Stromal cell of bone marrow (primary cell): ENCODE results near the gene GALNT14.
A peak's percentile ranks its signal among the peaks of the same experiment; 100 is the strongest.
"Not testable (repeated sequence)": the region's sequence is repeated elsewhere in the genome, so short reads cannot be mapped to it uniquely, and the experiment has no call there.

Source experiments
- DNase-seq: peaks from one replicate; pipeline ENCODE4 v3.0.0-alpha.2; 2012; ENCODE audit warnings: low read depth

The GALNT14 gene, protein sequence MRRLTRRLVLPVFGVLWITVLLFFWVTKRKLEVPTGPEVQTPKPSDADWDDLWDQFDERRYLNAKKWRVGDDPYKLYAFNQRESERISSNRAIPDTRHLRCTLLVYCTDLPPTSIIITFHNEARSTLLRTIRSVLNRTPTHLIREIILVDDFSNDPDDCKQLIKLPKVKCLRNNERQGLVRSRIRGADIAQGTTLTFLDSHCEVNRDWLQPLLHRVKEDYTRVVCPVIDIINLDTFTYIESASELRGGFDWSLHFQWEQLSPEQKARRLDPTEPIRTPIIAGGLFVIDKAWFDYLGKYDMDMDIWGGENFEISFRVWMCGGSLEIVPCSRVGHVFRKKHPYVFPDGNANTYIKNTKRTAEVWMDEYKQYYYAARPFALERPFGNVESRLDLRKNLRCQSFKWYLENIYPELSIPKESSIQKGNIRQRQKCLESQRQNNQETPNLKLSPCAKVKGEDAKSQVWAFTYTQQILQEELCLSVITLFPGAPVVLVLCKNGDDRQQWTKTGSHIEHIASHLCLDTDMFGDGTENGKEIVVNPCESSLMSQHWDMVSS

DNA sequence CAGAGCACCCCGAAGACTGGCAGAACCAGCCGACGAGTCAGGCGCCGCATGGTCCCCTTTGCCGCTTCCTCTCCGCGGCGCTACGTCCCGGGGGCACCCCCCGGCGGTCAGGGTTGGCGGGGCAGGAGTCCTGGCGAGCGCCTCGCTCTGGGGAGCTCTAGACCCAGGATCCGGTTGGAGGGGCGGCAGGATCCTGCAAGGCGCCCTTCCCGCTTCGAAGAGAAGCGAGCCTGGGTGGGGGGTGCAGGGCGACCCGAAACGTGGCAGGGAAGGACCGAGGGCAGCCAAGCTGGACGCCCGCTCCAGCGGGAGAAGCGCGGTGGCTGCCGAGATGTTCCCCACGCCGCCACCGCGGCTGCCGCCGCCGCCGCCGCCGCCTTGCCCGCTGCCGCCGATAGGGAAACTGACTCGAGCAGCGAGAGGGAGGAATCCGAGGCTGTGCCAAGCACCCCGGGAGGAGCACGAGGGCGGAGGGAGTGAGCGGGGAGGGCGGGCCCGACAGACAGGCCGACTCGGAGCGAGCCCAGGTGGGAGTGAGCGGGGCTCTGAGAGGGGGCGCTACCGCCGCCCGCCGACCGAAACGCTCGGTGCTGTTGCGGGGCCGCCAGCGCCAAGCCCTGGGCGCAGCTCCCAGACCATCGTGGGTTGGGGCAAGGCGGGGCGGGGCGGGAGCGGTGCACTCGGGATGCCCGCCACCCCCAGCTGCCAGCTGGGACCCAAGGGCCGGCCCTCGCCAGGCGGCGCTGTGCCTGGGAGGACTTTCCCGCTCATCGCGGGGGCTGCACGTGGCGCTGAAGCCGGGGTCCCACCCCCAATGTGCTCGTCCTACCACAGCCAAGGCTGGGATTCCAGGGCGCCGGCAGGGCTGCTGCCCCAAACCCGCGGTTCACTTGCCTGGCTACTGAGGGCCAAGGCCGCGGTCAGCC lies at the start of gene GALNT14:
TSS of gene GALNT14 (minus strand) at position 404 of the 926 bp plus-strand sequence. CDS start at position 50, 354 bp downstream.
- no peak for DNase-seq

DNA sequence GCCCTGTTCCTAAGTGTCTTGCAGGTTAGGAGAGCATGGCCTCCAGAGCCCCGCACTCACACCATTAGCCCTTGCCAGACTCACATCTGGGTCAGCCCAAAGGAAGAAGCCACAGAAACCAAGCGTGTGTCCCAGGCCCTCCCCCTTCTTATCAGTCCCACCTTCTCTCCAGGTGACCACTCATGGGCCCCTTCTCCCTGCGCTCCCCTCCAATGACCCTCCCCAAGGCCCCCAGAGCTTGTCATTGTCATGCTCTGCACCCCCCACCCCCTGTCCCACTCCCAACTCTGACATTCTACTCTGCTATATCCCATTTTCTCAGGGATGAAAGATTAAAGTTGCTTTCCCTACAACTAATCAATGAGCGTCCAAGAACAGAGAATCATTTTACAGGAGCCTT lies 48.9 kb upstream of the GALNT14 start:
- no peak for DNase-seq

DNA sequence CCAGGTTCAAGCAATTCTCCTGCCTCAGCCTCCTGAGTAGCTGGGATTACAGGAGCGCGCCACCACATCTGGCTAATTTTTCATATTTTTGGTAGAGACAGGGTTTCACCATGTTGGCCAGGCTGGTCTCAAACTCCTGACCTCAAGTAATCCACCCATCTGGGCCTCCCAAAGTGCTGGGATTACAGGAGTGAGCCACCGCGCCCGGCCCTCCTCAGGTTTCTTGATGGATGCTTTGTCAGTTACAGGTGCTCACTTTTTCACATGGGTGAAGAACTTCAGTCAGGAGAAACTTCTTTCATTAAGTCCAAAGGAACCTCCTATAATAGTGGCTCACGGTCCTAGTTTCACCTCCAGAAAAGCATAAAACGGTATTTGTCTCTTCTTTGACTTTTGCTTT lies 45.7 kb upstream of the GALNT14 start:
- not testable (repeated sequence) for DNase-seq

DNA sequence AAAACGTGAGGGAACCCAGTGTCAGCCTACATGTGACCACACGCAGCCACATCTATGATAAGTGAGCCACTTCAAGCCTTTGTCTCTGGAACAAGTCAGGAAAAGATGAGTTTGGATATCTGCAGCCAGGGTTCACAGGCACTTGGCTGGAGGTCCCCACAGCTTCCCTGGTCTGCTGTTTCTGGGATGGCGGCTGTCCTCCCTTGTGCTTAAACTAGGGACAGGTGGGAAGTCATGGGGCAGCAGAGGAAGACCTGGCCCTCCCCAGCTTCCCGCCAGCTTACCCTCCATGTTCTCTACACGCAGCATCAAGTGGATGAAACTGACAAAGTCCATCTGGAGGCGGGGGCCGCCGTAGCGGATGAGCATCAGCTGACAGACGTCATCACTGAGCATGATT lies 38.5 kb upstream of the GALNT14 start:
- DNase-seq, result no peak

DNA sequence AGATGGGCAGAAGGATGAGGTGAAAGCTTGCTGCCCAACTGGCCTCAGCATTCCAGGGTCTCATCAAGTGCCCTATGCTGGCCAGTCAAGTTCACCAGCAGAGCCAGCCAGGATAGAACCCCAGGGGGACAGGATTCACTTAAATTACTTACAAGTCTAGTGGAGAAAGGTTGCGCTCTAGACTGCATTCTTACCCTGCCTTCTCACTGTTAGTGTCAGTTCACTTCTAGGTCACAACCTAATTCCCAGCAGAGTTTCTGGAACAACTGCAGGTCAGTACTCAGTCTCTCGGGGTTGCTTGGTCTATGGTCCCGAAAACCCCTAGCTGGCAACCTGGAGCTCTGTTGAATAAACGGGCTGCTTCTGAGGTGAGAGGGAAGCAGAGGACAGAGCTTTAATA lies 32.9 kb upstream of the GALNT14 start:
- no peak for DNase-seq

DNA sequence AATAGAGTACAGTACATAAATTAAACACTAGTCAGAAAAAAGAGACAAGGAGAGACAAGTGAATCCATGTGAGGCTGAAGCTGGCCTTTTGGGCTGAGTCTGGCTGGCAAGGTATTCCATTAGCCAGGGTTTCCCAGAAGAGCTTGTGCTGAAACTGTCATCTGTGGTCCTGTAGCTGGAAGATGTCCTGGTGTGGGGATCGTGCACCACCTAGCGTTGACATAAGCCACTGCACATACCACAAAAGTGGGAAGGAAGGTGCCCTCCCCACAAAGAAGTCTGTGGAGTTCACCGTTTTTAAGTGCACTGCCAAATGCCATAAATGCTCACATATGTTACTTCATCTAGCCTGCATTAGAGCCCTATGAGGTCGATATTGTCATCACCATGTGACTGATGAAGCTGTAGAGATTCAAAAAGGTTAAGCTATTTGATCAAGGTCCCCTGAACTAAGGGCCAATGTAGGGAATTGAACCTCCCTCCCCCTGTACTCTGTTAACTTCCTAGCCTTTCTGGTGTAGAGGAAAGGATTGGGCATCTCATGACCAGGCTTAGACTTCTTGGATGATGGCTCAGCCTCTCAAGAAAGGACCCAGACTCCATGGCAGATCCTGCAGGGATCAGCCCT lies 31.9 kb upstream of the GALNT14 start:
- DNase-seq, result peak; percentile 25

DNA sequence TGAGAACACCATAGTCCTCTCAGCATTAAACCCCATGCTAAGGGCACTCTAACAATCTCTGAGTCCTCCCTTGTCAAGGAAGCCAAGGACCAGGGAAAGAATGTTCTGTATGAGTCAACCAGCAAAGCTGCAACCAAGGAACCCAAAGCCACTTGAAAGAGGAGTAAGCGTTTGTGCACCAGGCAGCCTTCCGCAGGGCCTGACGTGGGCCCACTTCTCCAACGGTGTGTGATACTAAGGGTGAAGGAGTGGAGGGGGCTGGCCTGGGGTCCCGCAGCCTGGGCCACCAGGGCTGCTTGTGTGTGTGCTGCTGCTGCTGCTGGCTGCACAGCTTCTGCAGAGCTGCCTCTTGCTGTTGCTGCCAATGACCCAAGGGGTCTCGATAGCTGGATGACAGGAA lies 30.1 kb upstream of the GALNT14 start:
- DNase-seq, result no peak

DNA sequence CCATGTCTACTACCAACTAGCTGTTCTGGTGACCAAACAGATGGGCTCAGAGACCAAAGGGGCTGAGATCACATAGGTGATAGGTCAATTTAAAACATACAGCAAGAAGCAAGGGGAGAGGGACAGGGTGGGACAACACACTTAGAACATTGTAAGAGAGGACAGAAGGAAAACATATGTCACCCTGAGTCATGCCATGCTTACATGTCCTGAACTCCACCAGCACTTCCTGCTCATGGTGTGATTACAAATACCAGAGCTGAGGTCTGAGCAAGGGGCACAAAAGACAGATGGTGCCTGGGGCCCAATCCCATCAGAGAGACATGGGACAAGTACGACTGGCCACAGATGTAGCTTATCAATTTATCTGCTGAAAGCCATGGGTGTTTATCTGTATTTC lies 28.7 kb upstream of the GALNT14 start:
- DNase-seq, result no peak

DNA sequence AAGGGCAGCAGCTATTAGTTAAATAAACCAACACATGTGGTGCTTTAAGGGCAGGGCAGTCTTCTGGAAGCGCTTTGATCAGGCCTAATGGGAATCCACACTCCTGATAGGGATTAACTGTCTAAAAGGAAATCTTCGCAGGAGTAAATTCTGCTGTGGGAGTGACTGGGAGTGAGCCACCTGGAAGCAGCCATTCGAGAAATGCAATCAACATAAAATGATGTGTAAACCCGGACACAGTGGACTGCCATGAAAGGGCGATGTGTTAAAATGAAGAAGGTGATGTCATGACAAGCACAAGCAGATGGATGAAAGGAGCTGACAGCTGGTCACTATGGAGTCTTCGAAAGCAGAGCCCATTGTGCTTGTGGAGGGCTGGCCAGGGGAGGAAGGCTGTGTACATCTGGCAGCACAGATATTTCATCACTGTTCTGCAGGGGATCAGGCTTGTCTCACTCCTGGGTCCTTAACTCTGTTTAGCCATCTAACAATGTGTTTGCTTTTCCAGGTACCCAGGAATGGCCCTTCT lies 24.8 kb upstream of the GALNT14 start:
- DNase-seq, result no peak

DNA sequence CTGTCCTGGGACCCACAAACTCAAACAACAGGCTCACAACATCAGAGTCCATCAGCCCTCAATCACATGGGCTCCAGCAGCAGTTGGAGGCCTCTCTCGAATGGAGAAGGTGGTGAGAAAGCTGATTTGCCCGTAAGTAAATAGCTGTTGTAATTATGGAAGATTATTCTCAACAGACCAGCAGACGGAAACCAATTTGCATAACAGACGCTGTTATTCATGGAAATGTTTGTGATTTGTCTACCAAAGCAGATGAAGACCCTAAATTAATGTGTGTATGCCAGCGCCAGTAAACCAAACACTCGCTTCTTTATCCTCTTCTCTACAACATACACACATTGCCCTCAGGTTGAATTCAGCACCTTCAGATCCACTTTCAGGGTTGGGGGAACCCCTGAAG lies 23.4 kb upstream of the GALNT14 start:
- no peak for DNase-seq

DNA sequence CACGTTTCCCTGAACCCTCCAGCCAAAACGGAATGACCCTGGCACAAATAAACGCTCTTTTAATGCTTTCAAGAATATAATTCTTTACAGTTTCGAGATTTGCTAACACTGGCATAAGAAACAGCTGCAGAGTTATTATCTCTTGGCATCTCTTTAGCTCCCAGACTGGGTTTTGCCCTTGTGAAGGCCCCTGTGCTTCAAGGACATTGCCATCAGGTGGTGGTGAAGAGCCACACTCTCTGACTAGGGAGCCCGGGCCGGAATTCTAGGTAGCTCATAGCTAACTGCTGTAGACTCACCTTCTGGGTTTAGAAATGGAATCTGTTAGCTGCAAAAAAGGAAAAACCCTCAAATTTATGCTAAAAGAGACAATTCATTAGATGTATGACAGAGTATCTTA lies 13.3 kb upstream of the GALNT14 start:
- DNase-seq, result no peak

DNA sequence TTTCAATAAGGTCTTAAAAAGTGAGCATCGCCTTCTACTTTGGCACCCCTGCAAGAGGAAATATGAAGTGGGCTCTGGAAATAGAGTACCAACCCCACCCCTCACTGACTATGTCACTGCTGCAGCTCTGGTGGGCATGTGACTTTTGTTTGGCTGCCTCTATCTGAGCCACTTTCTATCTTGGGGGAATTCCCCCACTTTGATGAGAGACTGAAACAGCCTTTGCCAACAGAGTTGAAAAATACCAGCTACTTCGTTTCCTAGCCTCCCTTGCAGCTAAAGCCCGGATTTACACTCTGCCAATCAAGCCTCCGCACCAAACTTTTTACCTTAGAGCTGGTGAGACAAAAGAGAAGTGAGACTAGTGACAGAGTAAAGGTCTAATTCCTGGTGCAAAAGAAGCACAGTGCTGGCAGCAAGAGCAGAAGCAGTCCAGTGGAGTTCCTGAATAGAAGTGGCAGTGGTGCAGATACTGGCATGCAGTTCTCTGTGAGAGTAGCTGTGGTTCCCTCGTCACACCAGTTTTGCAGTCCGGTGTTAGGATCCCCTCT lies 12.0 kb upstream of the GALNT14 start:
- no peak for DNase-seq

DNA sequence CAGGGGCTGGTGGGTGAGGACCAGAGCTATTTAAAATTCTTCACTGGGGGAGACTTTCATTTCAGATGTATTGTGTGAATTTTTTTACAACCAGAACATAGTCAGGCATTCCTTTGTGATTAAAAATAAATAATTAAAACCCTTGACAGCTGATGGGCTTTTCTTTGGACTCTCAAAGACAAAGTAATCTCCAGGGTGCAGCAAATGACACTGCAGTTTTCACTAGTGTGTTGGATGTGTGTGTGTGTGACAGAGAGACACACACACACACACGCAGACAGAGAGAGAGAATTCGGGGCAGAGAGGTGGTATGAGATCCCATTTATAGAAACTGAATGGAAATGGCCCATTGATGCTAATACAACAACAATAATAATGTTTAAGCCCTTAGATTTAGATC lies 10.3 kb upstream of the GALNT14 start:
- DNase-seq, result no peak

DNA sequence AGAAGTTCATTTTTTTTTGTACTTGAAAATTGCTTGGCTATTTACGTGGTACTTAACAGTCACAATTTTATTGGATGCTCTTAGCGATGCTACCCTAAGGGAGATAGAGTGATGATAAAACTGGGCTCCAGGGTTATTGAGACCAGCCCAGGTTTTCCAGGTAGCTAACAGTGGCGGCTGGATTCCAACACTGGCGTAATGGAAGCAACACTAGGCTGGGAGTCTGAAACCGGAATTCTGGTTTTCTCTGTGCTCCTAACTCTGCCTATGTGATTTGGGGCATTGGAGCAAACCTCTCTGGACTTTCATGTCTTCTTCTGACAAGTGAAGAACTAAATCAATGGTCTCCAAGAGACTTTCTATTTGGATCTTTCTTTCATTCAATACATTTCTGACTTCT lies 9.4 kb upstream of the GALNT14 start:
- no peak for DNase-seq

DNA sequence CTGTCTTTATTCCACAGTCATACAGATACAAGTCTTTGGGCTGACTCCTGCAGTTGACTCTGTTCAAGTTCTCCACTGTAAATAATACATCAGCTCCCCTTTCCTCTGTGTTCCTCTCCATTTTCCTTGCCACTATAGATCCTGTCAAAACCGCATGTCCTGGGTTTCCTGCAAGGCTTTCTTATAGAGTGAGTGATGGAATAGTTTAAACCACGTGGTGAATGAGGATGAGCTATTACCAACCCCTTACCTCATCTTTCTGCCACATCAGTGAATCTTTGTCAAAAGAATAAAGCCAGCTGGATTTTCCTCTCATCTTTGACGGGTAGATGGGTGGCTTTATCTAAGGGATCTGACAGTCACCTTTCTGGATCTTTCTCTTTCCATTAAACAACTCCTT lies 3.9 kb upstream of the GALNT14 start:
- no peak for DNase-seq

DNA sequence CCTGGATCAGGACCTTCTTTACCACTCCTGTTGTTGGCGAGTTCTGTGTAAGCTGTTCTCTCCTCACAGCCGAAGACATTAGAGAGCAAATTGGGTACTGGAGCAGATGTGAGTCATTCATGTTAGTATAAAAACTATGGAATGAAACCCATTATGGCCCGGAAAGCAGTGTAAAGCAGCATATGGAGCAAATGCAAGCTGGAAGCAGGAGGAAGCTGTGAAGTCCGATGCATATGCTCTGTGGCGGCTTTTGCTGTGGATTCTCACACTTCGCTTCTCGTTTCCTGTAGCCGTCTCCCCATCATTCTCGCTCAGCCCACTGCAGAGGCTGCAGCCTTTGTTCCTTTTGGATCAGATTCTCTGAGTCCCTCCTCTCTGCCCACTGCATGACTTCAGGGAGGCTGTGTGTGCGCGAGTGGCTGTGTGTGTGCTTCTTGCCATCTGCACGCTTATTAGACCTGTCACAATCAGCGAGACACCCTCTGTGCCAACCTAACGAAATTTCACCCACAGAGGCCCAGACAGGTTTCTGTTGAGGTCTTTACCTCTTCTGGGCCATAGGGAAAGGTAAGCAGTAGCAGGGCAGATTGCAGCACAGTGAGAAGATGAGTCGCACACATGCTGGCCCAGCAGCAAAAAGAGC lies 3.3 kb upstream of the GALNT14 start:
- DNase-seq, result no peak

DNA sequence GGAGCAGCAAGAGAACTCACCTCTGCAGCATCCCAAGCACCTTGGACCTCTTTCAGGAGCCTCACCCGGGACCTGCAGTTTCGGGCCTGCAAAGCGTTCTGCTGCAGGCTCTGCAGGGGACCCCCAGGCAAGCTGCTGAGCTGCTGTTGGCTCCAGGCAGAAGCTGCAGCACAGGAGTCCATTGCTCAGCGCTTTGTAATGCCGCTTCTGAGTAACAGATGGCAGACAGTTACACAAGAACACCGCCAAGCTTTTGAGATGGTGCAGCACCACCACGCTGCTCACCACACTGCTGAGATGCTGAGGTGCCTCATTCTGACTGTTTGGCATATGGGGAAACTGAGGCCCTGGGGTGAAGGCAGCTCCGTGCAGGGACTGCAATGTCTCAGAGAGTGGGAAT lies 1.9 kb upstream of the GALNT14 start:
- no peak for DNase-seq

DNA sequence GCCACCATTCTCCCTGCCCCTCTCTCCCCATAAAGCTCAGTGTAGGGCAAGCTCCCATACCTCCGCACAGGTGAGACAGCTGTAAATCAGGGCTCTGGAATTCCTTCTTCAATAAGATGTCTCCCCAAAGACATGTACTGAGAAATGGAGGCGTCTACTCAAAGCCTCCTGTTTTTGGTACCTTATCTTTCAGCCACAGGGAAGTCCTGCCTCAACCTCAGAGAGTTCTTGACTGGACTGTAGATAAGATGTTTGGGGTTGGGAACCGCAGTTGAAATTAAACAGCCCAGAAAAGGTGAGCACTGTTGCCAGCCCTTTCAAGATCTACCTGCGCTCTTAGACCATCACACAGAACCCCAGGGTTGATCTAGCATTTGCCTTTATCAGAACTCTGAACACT lies 1.4 kb upstream of the GALNT14 start:
- no peak for DNase-seq

DNA sequence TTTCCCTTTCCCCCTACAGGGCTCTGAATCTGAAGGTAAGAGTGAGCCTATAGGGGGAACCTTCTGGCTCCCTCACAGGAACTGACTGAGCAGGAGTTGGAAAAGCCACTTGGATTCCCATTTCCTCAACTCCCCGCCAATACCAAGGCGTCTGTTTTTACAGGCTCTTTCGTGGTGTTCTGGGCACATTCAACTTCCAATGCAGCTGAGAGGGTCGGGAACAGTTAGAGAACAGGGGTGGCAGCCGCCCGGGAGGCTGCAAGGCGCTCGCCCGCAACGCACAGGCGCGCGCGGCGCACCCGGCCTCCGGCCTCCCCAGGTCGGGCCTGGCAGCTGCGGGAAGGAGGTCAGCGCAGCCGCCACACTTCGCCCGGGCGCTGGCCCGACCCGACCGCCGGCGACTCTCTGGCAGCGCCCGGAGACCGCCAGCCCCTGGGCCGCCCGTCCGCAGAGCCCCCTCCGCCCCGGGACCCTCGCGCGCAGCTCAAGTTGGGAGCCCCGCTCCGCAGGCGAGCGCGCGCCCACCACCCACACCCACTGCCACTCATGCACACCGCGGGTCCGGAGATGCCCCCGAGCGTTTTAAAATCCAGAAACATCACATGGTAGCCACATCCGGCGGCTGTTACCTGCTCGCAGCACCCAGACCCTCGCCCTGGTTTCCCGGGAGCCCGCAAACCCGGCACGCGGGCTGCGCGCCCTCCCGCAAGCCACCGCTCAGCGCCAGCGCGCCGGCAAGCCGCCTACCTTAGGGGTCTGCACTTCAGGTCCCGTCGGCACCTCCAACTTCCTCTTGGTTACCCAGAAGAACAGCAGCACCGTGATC lies 816 bp downstream of the GALNT14 start:
- no peak for DNase-seq

DNA sequence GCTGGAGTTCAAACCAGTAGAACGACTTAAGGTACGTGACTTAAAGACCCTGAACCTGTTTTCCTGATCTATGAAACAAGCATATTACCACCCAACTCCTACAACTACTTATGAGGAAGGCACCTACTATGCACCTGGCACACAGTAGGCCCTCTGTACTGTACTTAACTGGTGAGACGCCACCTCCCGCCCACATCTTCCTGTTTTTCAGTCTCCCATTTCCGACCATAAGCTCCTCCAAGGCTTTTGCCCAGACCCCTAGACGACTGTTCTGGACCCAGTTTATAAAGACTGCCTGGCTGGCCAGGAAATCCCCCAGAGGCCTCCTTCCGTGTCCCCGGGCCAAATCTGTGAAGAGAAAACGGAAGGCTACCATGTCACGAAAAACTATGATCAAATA lies 1.5 kb downstream of the GALNT14 start:
- no peak for DNase-seq
